Stimulated activated CD4-positive, alpha-beta T cell treated with anti-CD3 and anti-CD28 coated beads, Interleukin-15, amount 100 ng/mL, for 48 hours (primary cell): Measurements from ENCODE around the gene THBS2.
A peak's percentile ranks its signal among the peaks of the same experiment; 100 is the strongest.
"Not testable (repeated sequence)": the region's sequence is repeated elsewhere in the genome, so short reads cannot be mapped to it uniquely, and the experiment has no call there.

Source experiments
- DNase-seq, 2 donors: peaks; one replicate each; pipeline ENCODE4 v3.0.0-alpha.2; 2020; ENCODE audit warnings: low read depth in 2 of 2

The THBS2 gene

DNA sequence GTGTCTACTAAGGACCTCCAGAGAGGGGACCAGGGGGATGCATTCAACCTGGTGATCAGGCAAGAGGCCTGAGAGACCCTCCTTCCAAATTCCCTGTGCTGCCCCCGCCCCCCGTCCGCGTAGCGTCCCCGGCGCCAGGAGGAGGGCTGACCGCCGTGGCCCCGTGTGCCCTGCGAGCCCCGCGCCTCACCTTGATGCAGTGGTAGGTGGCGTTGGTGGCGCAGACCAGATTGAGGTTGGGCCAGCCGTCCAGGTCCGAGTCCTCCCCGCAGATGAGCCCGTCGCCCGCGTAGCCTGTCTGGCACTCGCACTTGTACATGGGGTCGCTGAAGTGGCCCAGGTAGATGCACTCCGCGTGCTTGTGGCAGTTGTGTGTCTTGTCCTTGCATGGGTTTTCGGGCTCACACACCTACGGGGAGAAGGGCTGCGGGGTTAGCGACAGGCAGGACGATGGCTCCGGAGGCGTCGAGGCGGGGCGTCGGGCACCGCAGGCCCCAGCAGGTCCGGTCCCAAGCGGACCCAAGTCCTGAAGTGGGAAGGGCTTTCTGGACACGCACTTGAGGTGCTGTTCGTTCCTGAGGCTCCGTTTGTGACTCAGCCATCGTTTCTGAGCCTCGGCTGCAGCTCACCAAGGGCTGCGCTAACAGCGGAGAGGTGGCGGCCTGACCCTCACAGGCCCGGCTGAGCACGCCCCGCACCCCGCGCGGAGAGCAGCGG, 21.7 kb downstream of the THBS2 start:
- DNase-seq, result no peak

- no peak for DNase-seq
Observed at GRCh38 chr6:169230946-169231789, 22.5 kb downstream of the THBS2 start.

- no peak for DNase-seq
Observed at GRCh38 chr6:169230322-169230665, 23.4 kb downstream of the THBS2 start.

DNA sequence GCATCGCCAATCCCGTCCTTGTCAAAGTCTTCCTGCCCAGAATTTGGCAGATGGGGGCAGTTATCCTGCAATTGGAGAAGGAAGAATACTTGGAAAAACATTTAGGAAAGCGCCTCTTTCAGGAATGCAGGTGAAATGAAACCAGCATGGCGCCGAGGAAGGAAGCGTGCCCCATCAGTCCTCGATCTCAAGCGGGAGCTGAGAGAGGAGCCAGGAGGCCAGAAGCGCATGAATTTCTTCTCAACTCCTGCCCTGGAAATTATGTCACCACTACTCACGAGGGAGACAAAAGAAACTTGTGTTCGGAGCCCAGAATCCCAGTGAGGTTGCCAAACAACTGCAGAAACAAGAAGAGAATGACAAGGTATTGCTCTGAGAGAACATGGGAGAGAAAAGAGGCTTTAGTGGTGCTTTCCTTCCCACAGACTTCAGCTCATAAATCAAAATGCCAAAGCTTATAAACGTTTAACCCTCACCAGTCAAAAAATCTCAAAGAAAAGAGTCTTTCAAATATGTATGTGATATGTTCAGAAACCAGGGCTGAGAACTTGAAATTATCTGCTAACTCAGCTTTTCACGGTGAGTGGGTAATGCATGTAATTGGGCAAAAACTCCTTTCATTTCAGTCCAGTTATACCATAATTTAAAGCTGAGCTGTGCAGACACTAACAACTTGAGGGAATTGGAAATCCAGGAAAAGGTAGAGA, 23.9 kb downstream of the THBS2 start:
- DNase-seq, result no peak

- no peak for DNase-seq
Observed at GRCh38 chr6:169227116-169227515, 26.5 kb downstream of the THBS2 start.

GRCh38 chr6:169225887-169226286, 27.8 kb downstream of the THBS2 start:
- DNase-seq, result no peak

DNA sequence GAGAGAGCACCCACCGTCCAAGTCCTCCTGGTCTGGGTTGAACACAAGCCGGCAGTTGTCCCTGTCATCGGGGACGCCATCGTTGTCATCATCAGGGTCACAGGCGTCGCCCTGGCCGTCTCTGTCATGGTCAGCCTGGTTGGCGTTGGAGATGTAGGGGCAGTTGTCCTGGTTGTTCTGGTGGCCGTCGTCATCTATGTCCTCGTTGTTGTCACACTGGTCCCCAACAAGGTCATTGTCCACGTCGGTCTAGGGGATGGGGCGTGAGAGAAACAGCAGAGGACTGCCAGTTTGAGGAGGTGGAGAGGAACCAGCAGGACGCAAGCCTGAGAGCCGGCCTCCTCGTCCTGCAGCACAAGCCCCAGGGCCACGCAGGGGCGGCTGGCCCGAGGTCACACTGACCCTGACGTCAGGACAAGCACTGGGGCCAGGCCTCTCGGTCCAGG, 28.5 kb downstream of the THBS2 start:
- DNase-seq, result no peak

DNA sequence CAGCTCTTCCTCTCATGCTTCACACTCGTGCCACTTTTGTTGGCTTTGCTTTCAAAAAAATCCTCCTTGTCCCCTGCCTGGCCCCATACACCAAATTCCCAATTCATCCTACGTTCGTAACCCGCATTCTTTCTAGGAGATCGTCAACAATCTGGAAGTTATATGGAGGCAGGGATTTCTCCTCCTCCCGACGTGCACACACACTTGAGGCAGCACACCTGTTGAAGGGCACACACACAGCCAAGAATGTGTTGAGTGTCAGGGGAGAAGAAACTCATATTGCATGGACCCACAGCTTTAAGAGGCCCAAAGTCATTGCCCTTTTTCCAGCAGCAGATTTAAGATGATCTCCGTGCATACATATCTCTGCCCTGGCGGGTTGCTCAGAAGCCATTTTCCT, 28.9 kb downstream of the THBS2 start:
- DNase-seq, result no peak

- DNase-seq, result no peak
Observed at GRCh38 chr6:169224185-169224695, 29.4 kb downstream of the THBS2 start.

- DNase-seq, result no peak
Observed at GRCh38 chr6:169223006-169223405, 30.6 kb downstream of the THBS2 start.

DNA sequence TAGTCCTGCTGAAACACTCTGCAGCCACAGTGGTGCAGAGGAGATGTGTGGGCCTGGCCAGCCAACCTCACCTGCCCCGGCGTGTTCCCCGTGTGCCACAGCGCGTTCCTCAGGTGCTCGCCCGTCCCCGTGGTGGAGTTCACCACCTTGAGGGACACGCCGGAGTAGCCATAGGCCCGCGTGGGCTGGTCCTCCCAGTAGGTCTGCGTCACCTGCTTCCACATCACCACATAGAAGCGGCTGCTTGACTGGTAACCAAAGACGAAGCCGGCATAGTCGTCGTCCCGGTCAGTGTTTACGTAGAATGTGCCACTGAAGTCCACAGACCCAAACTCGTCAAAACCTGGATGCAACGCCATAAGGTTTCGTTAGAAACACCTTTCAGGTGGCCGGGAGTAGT, 31.5 kb downstream of the THBS2 start:
- no peak for DNase-seq

GRCh38 chr6:169221264-169221663, 32.4 kb downstream of the THBS2 start:
- DNase-seq, result no peak

GRCh38 chr6:169220068-169220964, 33.3 kb downstream of the THBS2 start:
- DNase-seq, result no peak

- no peak for DNase-seq
Observed at GRCh38 chr6:169217972-169218371, 35.7 kb downstream of the THBS2 start.

- no peak for DNase-seq
Observed at GRCh38 chr6:169216830-169217229, 36.8 kb downstream of the THBS2 start.

DNA sequence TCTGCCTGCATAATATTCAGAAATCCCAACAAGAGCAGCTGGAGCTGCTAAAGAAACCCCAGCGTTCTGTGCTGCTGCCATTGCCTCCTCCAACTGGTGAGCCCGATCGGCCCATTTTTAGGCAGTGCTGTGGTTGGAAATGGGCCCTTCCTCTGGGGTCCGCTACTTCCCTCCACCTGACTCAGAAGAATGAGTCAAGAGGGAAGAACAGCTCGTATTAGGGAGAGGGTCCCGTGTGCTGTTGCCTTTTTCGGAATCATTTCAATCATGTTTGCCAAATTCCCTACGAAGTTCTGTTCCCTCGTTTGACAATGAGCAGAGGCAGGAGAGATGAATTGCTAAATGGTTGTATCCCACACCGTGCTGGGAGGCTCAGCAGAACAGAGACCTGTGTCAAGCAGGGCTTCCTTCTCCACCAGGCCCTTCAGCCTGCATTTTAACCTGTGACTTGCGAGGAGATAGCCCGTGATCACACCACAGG, 38.4 kb downstream of the THBS2 start:
- no peak for DNase-seq

DNA sequence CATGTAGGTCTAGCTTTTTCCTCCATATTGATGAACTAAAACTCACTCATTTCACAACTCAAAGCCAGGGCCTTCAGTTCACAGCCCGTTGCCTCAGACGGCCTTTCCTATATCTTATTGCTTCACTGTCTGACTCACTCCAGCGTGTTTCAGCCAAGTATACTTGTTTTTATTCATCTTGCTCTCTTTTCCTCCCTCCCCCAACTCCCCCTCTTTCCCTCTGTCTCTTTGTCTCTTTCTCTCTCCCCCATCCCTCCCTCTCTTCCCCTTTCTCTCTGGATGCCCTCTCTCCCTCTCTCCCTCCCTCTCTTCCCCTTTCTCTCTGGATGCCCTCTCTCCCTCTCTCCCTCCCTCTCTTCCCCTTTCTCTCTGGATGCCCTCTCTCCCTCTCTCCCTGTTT, 38.9 kb downstream of the THBS2 start:
- not testable (repeated sequence) for DNase-seq

GRCh38 chr6:169213814-169214520, 39.7 kb downstream of the THBS2 start:
- DNase-seq, result no peak

GRCh38 chr6:169212897-169213813, 40.5 kb downstream of the THBS2 start:
- DNase-seq, result peak; percentile 80 to 86
